H1 (cell line): ENCODE data around the gene CGNL1. TPM values are rescaled to one million over a fixed set of nuclear protein-coding genes. Genes with fewer than 3 reads are reported as not detected.

Source experiments
- CTCF ChIA-PET: fragments of 300-600 bp; sonication (Branson Sonifier 250); formaldehyde crosslinking; loops from one replicate; lab custom pipeline; 2021; ENCODE audit not compliant: partially characterized antibody; lab: Charles Lee
- POLR2A ChIA-PET: fragments of 300-600 bp; sonication (Branson Sonifier 250); formaldehyde crosslinking; loops from one replicate; lab custom pipeline; 2021; ENCODE audit warnings: inconsistent platforms; ENCODE audit not compliant: partially characterized antibody; lab: Charles Lee
- DNase-seq, 2 experiments: peaks; one replicate each; pipeline versions ENCODE4 v3.0.0 to v3.0.0-alpha.2; 2010 to 2022; ENCODE audit warnings: low spot score in 2 of 2, low read depth in 1 of 2, mixed read lengths in 1 of 2
- FAIRE-seq: peaks from 2 replicates; lab custom pipeline; 2011; peaks lifted over from hg19 to GRCh38; lab: Jason Lieb, UNC
- H2AFZ ChIP-seq: 2 replicates; pipeline ENCODE4 v1.8.1; 2012; ENCODE audit warnings: low read length, inconsistent platforms
- H2AK5ac ChIP-seq: 2 replicates; pipeline ENCODE4 v1.6.1; 2013; ENCODE audit warnings: low read depth, low read length
- H2BK120ac ChIP-seq: replicated peaks from 2 replicates; pipeline ENCODE3; 2013; ENCODE audit warnings: low read depth, low read length, inconsistent platforms
- H2BK12ac ChIP-seq: 2 replicates; pipeline ENCODE4 v1.6.1; 2013; ENCODE audit warnings: low read depth, low read length
- H2BK15ac ChIP-seq: 2 replicates; pipeline ENCODE4 v1.6.1; 2013; ENCODE audit warnings: low read length
- H2BK20ac ChIP-seq: 2 replicates; pipeline ENCODE4 v1.6.1; 2013; ENCODE audit warnings: low read length
- H2BK5ac ChIP-seq: 2 replicates; pipeline ENCODE4 v1.6.1; 2013; ENCODE audit warnings: low read depth, low read length
- H3K14ac ChIP-seq: 2 replicates; pipeline ENCODE4 v1.6.1; 2013; ENCODE audit warnings: inconsistent platforms; ENCODE audit not compliant: insufficient read length
- H3K18ac ChIP-seq: 2 replicates; pipeline ENCODE4 v1.6.1; 2013; ENCODE audit warnings: low read length; ENCODE audit errors: extremely low read depth
- H3K23ac ChIP-seq: 2 replicates; pipeline ENCODE4 v1.6.1; 2013; ENCODE audit warnings: inconsistent platforms; ENCODE audit not compliant: insufficient read length
- H3K23me2 ChIP-seq: 2 replicates; pipeline ENCODE4 v1.6.1; 2013; ENCODE audit warnings: low read depth, low read length
- H3K27ac ChIP-seq: 2 replicates; pipeline ENCODE4 v1.6.1; 2011; ENCODE audit warnings: low read depth, low read length, inconsistent platforms
- H3K27me3 ChIP-seq, 4 experiments: replicated peaks in 1 of 4; 1 replicate in 1 of 4; 2 replicates in 3 of 4; pipeline versions ENCODE4 v1.6.1 to v1.8.1; 2011 to 2013; ENCODE audit warnings: low read length in 3 of 4, mild to moderate bottlenecking in 3 of 4, inconsistent platforms in 2 of 4, mixed read lengths in 2 of 4, moderate library complexity in 1 of 4; ENCODE audit not compliant: control insufficient read depth in 3 of 4, insufficient read depth in 3 of 4; ENCODE audit errors: extremely low read depth in 1 of 4
- H3K36me3 ChIP-seq, 4 experiments: 2 replicates each; pipeline versions ENCODE4 v1.6.1 to v1.8.1; 2011 to 2013; ENCODE audit warnings: mild to moderate bottlenecking in 4 of 4, low read length in 3 of 4, moderate library complexity in 2 of 4, control low read depth in 1 of 4, inconsistent platforms in 1 of 4; ENCODE audit not compliant: insufficient read depth in 4 of 4, control insufficient read depth in 2 of 4
- H3K4ac ChIP-seq: replicated peaks from 2 replicates; pipeline ENCODE3; 2013; ENCODE audit warnings: low read length, low read depth, mixed read lengths, inconsistent platforms; ENCODE audit not compliant: insufficient read length
- H3K4me1 ChIP-seq, 4 experiments: replicated peaks in 1 of 4; 1 replicate in 1 of 4; 2 replicates in 3 of 4; pipeline versions ENCODE4 v1.6.1 to v1.8.1; 2011 to 2013; ENCODE audit warnings: low read length in 3 of 4, inconsistent platforms in 2 of 4, mixed read lengths in 1 of 4; ENCODE audit not compliant: insufficient read depth in 4 of 4, control insufficient read depth in 3 of 4
- H3K4me2 ChIP-seq, 2 experiments: 2 replicates each; pipeline versions ENCODE4 v1.6.1 to v1.8.1; 2011 to 2013; ENCODE audit warnings: low read depth in 2 of 2, low read length in 2 of 2, control low read depth in 1 of 2, inconsistent platforms in 1 of 2, mild to moderate bottlenecking in 1 of 2; ENCODE audit not compliant: insufficient read depth in 1 of 2
- H3K4me3 ChIP-seq, 4 experiments: fragments of 200-600, 300-600 bp in 1 of 4; sonication (generic), shearing (Covaris generic), sonication (Bioruptor Twin) in 1 of 4; 2 replicates each; pipeline versions ENCODE4 v1.5.1 to v1.8.1; 2011 to 2016; ENCODE audit warnings: low read length in 4 of 4, low read depth in 3 of 4, control low read depth in 2 of 4, inconsistent platforms in 2 of 4, mild to moderate bottlenecking in 2 of 4, mixed read lengths in 1 of 4, moderate library complexity in 1 of 4; ENCODE audit not compliant: insufficient read depth in 2 of 4; ENCODE audit errors: extremely low read depth in 1 of 4
- H3K56ac ChIP-seq: replicated peaks from 2 replicates; pipeline ENCODE3; 2013; ENCODE audit warnings: low read depth, mild to moderate bottlenecking, mixed read lengths, low read length, inconsistent platforms; ENCODE audit not compliant: insufficient read length
- H3K79me1 ChIP-seq: 2 replicates; pipeline ENCODE4 v1.6.1; 2013; ENCODE audit warnings: low read depth, low read length, control low read depth
- H3K79me2 ChIP-seq, 2 experiments: 2 replicates each; pipeline versions ENCODE4 v1.6.1 to v1.8.1; 2012 to 2013; ENCODE audit warnings: low read length in 2 of 2, mild to moderate bottlenecking in 2 of 2, inconsistent platforms in 1 of 2; ENCODE audit not compliant: insufficient read depth in 2 of 2, control insufficient read depth in 1 of 2
- H3K9ac ChIP-seq, 4 experiments: replicated peaks in 1 of 4; 1 replicate in 1 of 4; 2 replicates in 3 of 4; pipeline versions ENCODE4 v1.6.1 to v1.8.1; 2011 to 2013; ENCODE audit warnings: low read depth in 3 of 4, low read length in 3 of 4, control low read depth in 2 of 4, mild to moderate bottlenecking in 2 of 4, moderate library complexity in 2 of 4, inconsistent platforms in 1 of 4; ENCODE audit errors: extremely low read depth in 1 of 4
- H3K9me3 ChIP-seq, 2 experiments: 2 replicates each; pipeline versions ENCODE4 v1.6.1 to v1.8.1; 2012 to 2013; ENCODE audit warnings: mild to moderate bottlenecking in 2 of 2, moderate library complexity in 2 of 2, control low read depth in 1 of 2, inconsistent platforms in 1 of 2, low read depth in 1 of 2, low read length in 1 of 2, mixed read lengths in 1 of 2; ENCODE audit not compliant: insufficient read depth in 2 of 2
- H4K20me1 ChIP-seq, 2 experiments: replicated peaks in 1 of 2; 2 replicates each; pipeline versions ENCODE3 to v1.8.1; 2011 to 2013; ENCODE audit warnings: inconsistent platforms in 2 of 2, low read length in 2 of 2, mild to moderate bottlenecking in 1 of 2; ENCODE audit not compliant: insufficient read depth in 2 of 2, control insufficient read depth in 1 of 2
- H4K5ac ChIP-seq: 2 replicates; pipeline ENCODE4 v1.6.1; 2013; ENCODE audit warnings: low read length, low read depth, mixed read lengths, inconsistent platforms; ENCODE audit not compliant: insufficient read length
- H4K8ac ChIP-seq: 2 replicates; pipeline ENCODE4 v1.8.0; 2013; ENCODE audit warnings: mild to moderate bottlenecking, moderate library complexity, low read length, inconsistent platforms; ENCODE audit not compliant: insufficient read depth; ENCODE audit errors: extremely low read depth
- H4K91ac ChIP-seq: replicated peaks from 2 replicates; pipeline ENCODE3; 2013; ENCODE audit warnings: low read length, mixed read lengths, inconsistent platforms; ENCODE audit not compliant: insufficient read length
- CBX8 ChIP-seq: fragments of 300-800, 300-1000 bp; sonication (generic); IDR thresholded peaks from 2 replicates; pipeline ENCODE4 v1.7.1; 2016; ENCODE audit warnings: low read depth, low read length, borderline replicate concordance
- EP300 ChIP-seq, 2 experiments: IDR thresholded peaks; 1 replicate in 1 of 2; 2 replicates in 1 of 2; pipeline ENCODE4 v1.6.1; 2011 to 2012; ENCODE audit warnings: low read depth in 2 of 2, low read length in 2 of 2, mild to moderate bottlenecking in 2 of 2, borderline replicate concordance in 1 of 2, inconsistent platforms in 1 of 2, moderate library complexity in 1 of 2
- FOSL1 ChIP-seq: IDR thresholded peaks from 2 replicates; pipeline ENCODE4 v1.6.1; 2011; ENCODE audit warnings: mild to moderate bottlenecking, low read depth, low read length, moderate library complexity; ENCODE audit not compliant: insufficient read depth
- GABPA ChIP-seq: IDR thresholded peaks from 2 replicates; pipeline ENCODE4 v1.6.1; 2011; ENCODE audit warnings: mild to moderate bottlenecking, low read length, moderate library complexity, borderline replicate concordance; ENCODE audit not compliant: insufficient read depth
- HDAC2 ChIP-seq, 2 experiments: fragments of 300-600 bp in 1 of 2; sonication (generic) in 1 of 2; IDR thresholded peaks; 2 replicates each; pipeline ENCODE4 v1.6.1; 2011 to 2012; ENCODE audit warnings: low read depth in 2 of 2, low read length in 2 of 2, mild to moderate bottlenecking in 2 of 2, moderate library complexity in 2 of 2, borderline replicate concordance in 1 of 2, inconsistent platforms in 1 of 2
- MAFK ChIP-seq: IDR thresholded peaks from 2 replicates; pipeline ENCODE4 v1.6.1; 2012; ENCODE audit warnings: low read depth, mild to moderate bottlenecking, improper control_type of control experiment, low read length
- MAX ChIP-seq: IDR thresholded peaks from 2 replicates; pipeline ENCODE4 v1.6.1; 2012; ENCODE audit warnings: inconsistent platforms
- RBBP5 ChIP-seq: IDR thresholded peaks from 2 replicates; pipeline ENCODE4 v1.7.1; 2012; ENCODE audit warnings: low read depth, mild to moderate bottlenecking, inconsistent platforms, low read length, moderate library complexity, borderline replicate concordance
- SIN3A ChIP-seq, 2 experiments: IDR thresholded peaks in 1 of 2; conservative IDR thresholded peaks in 1 of 2; 2 replicates each; pipeline ENCODE4 v1.6.1; 2011 to 2012; ENCODE audit warnings: low read length in 2 of 2, improper control_type of control experiment in 1 of 2, low read depth in 1 of 2, mild to moderate bottlenecking in 1 of 2
- SUZ12 ChIP-seq: fragments of 200-600 bp; sonication (generic); IDR thresholded peaks from 2 replicates; pipeline ENCODE4 v1.6.1; 2012; ENCODE audit warnings: mild to moderate bottlenecking, inconsistent platforms, low read length, moderate library complexity, mixed read lengths
- TAF7 ChIP-seq: optimal IDR thresholded peaks from 2 replicates; pipeline ENCODE3; 2011; ENCODE audit warnings: low read depth, mild to moderate bottlenecking, inconsistent platforms, low read length, moderate library complexity, borderline replicate concordance
- WGBS, 2 experiments: shearing (Covaris generic) in 1 of 2; methylation state at CpG; one replicate each; pipeline versions ENCODE4 v1.1.6 to v1.1.7; 2013 to 2015; ENCODE audit warnings: low lambda C conversion rate in 2 of 2, mixed read lengths in 2 of 2, inconsistent platforms in 1 of 2, low coverage in 1 of 2, missing lambda C conversion rate in 1 of 2; ENCODE audit not compliant: insufficient replicate concordance in 2 of 2, insufficient coverage in 1 of 2, insufficient read length in 1 of 2; ENCODE audit errors: extremely low coverage in 1 of 2, missing lambda C conversion rate in 1 of 2; 5-methylcytosine and 5-hydroxymethylcytosine counted together
- polyA plus RNA-seq, 7 experiments: library from polyadenylated mRNA; depleted of rRNA in 3 of 7; stranded (reverse) in 5 of 7; unstranded in 2 of 7; fragments of >200 nt in 5 of 7; fragments of 200-250 nt in 2 of 7; gene quantifications; 1 replicate in 5 of 7; 2 replicates in 1 of 7; 4 replicates in 1 of 7; pipeline versions ENCODE4 v1.2.1 to v1.2.3, GENCODE V29; 2011 to 2013; ENCODE audit warnings: missing spikeins in 2 of 7, mixed read lengths in 2 of 7
- total RNA-seq: library from RNA; stranded (reverse); fragmentation: NEBNext Ultra II Directional; extraction: Animal tissue kit (Norgen Biotek cat#: 25700); gene quantifications from 2 replicates; pipeline ENCODE4 v1.2.1, GENCODE V29; 2021

The CGNL1 gene
- total and polyA plus RNA-seq, 2 of the 8 experiments (the other 6 are each of a cell fraction or from before 2014, with no cell fraction given): 21.8 to 75.6 TPM

GRCh38 chr15:57494581-57494980 lies 118.3 kb downstream of the CGNL1 start:
- H3K4me2 ChIP-seq: no peak overlapping the region
- no peak overlapping the region for H3K27ac ChIP-seq
- peaks cover 0 to 1% of the 10 kb centered on the region in 2 experiments for H4K20me1 ChIP-seq
- no peak overlapping the region for H2BK20ac ChIP-seq
- H3K79me1 ChIP-seq: peaks cover 2% of the 10 kb centered on the region; the same call in 1 of the 2 replicates
- ChIA-PET CTCF (interaction anchor here (0.5 to 11.0 kb wide), 9 partner anchors 9 to 159 kb away, joined by 3 to 114 read pairs (median 4); no protein-coding TSS in a partner anchor), POLR2A (no interaction called here)
- 94% methylated on average over 4 of the region's 4 CpGs; no CpG with 5 or more reads in 1 of the 2 experiments for WGBS, 2 experiments
- H2BK120ac ChIP-seq: no peak overlapping the region
- FAIRE-seq (no peak), DNase-seq (peak in 1 of 2 experiments; percentile 11)
- no peak overlapping the region for H2AFZ ChIP-seq
- H3K27me3 ChIP-seq: no peaks in the 10 kb centered on the region
- H3K79me2 ChIP-seq: no peaks in the 10 kb centered on the region
- H4K91ac ChIP-seq: no peak overlapping the region
- H3K14ac ChIP-seq: no peak overlapping the region
- no peak overlapping the region for H3K9ac ChIP-seq
- H4K8ac ChIP-seq: no peak overlapping the region
- H2BK15ac ChIP-seq: no peak overlapping the region
- H3K4me1 ChIP-seq: no peaks in the 10 kb centered on the region; a peak in 1 of 7 replicates
- H3K36me3 ChIP-seq: no peaks in the 10 kb centered on the region; a peak in 4 of 8 replicates
- no peak overlapping the region for H2BK12ac ChIP-seq
- no peaks in the 10 kb centered on the region for H3K9me3 ChIP-seq
- no peak overlapping the region for H2AK5ac ChIP-seq
- no peak overlapping the region for H3K4me3 ChIP-seq
- no peak overlapping the region for H3K4ac ChIP-seq
- no peaks in the 10 kb centered on the region; the same call in 1 of the 2 replicates for H3K23me2 ChIP-seq
- H3K56ac ChIP-seq: no peak overlapping the region
- H3K18ac ChIP-seq: no peak overlapping the region
- H3K23ac ChIP-seq: no peak overlapping the region
- H4K5ac ChIP-seq: no peak overlapping the region
- no peak overlapping the region for H2BK5ac ChIP-seq
- TF ChIP-seq CBX8 (no peak), MAX (no peak), TAF7 (no peak), FOSL1 (no peak), EP300 (IDR thresholded peaks at IDR 0.05; ENCODE audit: borderline replicate concordance in 1 of 2, low read depth in 2 of 2, low read length in 2 of 2) (no peak), MAFK (no peak), SIN3A (conservative IDR thresholded peaks at IDR 0.05 in 1 of 2, IDR thresholded peaks at IDR 0.05 in 1 of 2; ENCODE audit: low read depth in 1 of 2, low read length in 2 of 2) (no peak), GABPA (no peak), SUZ12 (no peak), HDAC2 (IDR thresholded peaks at IDR 0.05; ENCODE audit: borderline replicate concordance in 1 of 2, low read depth in 2 of 2, low read length in 2 of 2) (no peak), RBBP5 (no peak)
